HEK293 (cell line): Measurements from ENCODE around the gene TBC1D16.

ENCODE experiments used
- GLIS2 ChIP-seq: fragments of 450-650 bp; formaldehyde crosslinking; IDR thresholded peaks from 2 replicates; pipeline ENCODE4 v1.5.1; 2016; ENCODE audit warnings: missing biosample characterization, missing genetic modification characterization
- KLF9 ChIP-seq: fragments of 450-650 bp; formaldehyde crosslinking; IDR thresholded peaks from 2 replicates; pipeline ENCODE4 v1.5.1; 2016; ENCODE audit warnings: missing biosample characterization, missing genetic modification characterization, low read depth
- SP7 ChIP-seq: fragments of 450-650 bp; formaldehyde crosslinking; IDR thresholded peaks from 2 replicates; pipeline ENCODE4 v1.5.1; 2016; ENCODE audit warnings: missing biosample characterization, missing genetic modification characterization
- YY2 ChIP-seq: fragments of 450-650 bp; formaldehyde crosslinking; IDR thresholded peaks from 2 replicates; pipeline ENCODE4 v1.5.1; 2016; ENCODE audit warnings: missing biosample characterization, missing genetic modification characterization
- ZBTB21 ChIP-seq: fragments of 450-650 bp; formaldehyde crosslinking; IDR thresholded peaks from 2 replicates; pipeline ENCODE4 v1.5.1; 2017; ENCODE audit warnings: missing biosample characterization, missing genetic modification characterization
- ZBTB48 ChIP-seq: fragments of 450-650 bp; formaldehyde crosslinking; IDR thresholded peaks from 2 replicates; pipeline ENCODE4 v1.5.1; 2016; ENCODE audit warnings: missing biosample characterization, missing genetic modification characterization
- ZBTB8A ChIP-seq: fragments of 450-650 bp; formaldehyde crosslinking; IDR thresholded peaks from 2 replicates; pipeline ENCODE4 v1.5.1; 2016; ENCODE audit warnings: missing biosample characterization, missing genetic modification characterization
- ZNF2 ChIP-seq: fragments of 450-650 bp; formaldehyde crosslinking; IDR thresholded peaks from 2 replicates; pipeline ENCODE4 v1.5.1; 2016; ENCODE audit warnings: missing biosample characterization, missing genetic modification characterization
- ZNF248 ChIP-seq: fragments of 450-650 bp; formaldehyde crosslinking; IDR thresholded peaks from 2 replicates; pipeline ENCODE4 v1.5.1; 2017; ENCODE audit warnings: missing biosample characterization, missing genetic modification characterization
- ZNF292 ChIP-seq: fragments of 450-650 bp; formaldehyde crosslinking; IDR thresholded peaks from 2 replicates; pipeline ENCODE4 v1.5.1; 2016; ENCODE audit warnings: low read depth, missing biosample characterization, missing genetic modification characterization, borderline replicate concordance
- ZNF311 ChIP-seq: fragments of 450-650 bp; formaldehyde crosslinking; IDR thresholded peaks from 2 replicates; pipeline ENCODE4 v1.5.1; 2017; ENCODE audit warnings: missing biosample characterization, missing genetic modification characterization, borderline replicate concordance
- ZNF530 ChIP-seq: fragments of 450-650 bp; formaldehyde crosslinking; IDR thresholded peaks from 2 replicates; pipeline ENCODE4 v1.5.1; 2016; ENCODE audit warnings: low read depth, missing biosample characterization, missing genetic modification characterization
- ZNF600 ChIP-seq: fragments of 450-650 bp; formaldehyde crosslinking; IDR thresholded peaks from 2 replicates; pipeline ENCODE4 v1.5.1; 2016; ENCODE audit warnings: missing biosample characterization, missing genetic modification characterization
- ZNF629 ChIP-seq: fragments of 450-650 bp; formaldehyde crosslinking; IDR thresholded peaks from 2 replicates; pipeline ENCODE4 v1.5.1; 2017; ENCODE audit warnings: missing biosample characterization, missing genetic modification characterization
- ZNF792 ChIP-seq: fragments of 450-650 bp; formaldehyde crosslinking; IDR thresholded peaks from 2 replicates; pipeline ENCODE4 v1.5.1; 2016; ENCODE audit warnings: missing biosample characterization, missing genetic modification characterization
- TF ChIP-seq, protein P1 (sequence below): fragments of 450-650 bp; formaldehyde crosslinking; IDR thresholded peaks from 2 replicates; pipeline ENCODE4 v1.5.1; 2016; ENCODE audit warnings: missing biosample characterization, missing genetic modification characterization, borderline replicate concordance
- TF ChIP-seq, protein P2 (sequence below): fragments of 450-650 bp; formaldehyde crosslinking; IDR thresholded peaks from 2 replicates; pipeline ENCODE4 v1.5.1; 2017; ENCODE audit warnings: missing biosample characterization, missing genetic modification characterization
- TF ChIP-seq, protein P3 (sequence below): fragments of 450-650 bp; formaldehyde crosslinking; IDR thresholded peaks from 2 replicates; pipeline ENCODE4 v1.5.1; 2016; ENCODE audit warnings: missing biosample characterization, missing genetic modification characterization
- TF ChIP-seq, protein P4 (sequence below): fragments of 450-650 bp; formaldehyde crosslinking; IDR thresholded peaks from 2 replicates; pipeline ENCODE4 v1.5.1; 2017; ENCODE audit warnings: missing biosample characterization, missing genetic modification characterization
- TF ChIP-seq, protein P5 (sequence below): fragments of 450-650 bp; formaldehyde crosslinking; IDR thresholded peaks from 2 replicates; pipeline ENCODE4 v1.5.1; 2016; ENCODE audit warnings: missing biosample characterization, missing genetic modification characterization
- TF ChIP-seq, protein P6 (sequence below): fragments of 450-650 bp; formaldehyde crosslinking; IDR thresholded peaks from 2 replicates; pipeline ENCODE4 v1.5.1; 2016; ENCODE audit warnings: missing biosample characterization, missing genetic modification characterization
- TF ChIP-seq, protein P7 (sequence below): fragments of 450-650 bp; formaldehyde crosslinking; IDR thresholded peaks from 2 replicates; pipeline ENCODE4 v1.5.1; 2016; ENCODE audit warnings: missing biosample characterization, missing genetic modification characterization

The TBC1D16 gene

DNA sequence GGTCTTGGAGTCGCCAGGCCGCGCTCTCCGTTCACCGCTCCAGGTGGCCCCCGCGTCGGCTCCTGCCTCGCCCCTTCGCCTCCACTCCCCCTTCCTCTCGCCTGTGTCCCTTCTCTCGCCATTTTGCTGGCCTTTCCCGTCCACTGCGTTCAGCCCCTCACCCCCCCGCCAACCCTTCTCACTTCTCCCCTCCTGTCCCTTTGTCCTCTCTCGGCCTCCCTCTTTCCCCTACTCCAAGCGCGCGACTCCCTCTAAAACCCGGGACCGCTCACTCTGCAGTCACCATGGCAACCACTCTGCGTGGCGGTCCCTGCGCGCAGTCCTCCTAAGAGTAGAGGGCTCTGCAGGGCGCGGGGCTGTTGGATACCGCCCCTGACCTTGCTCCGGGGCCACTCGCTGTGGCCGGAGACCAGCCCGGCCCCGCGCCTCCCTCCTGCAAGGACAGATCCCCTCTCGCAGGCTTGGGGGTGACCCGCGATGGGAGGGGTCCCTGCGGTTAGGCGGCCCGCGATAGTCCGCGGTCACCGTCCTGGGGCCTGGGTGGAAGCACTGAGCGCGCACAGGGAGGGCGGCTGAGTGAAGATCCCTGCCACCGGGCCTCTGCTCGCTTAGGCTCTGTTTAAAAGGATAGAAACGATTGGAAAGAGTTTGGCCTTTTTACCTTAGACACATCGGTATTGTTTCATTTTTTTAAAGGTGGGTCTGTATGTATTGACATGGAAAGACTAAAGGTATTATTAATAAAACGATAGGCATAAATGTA, 1.2 kb upstream of the TBC1D16 start (continued):
- TF ChIP-seq, protein P1, sequence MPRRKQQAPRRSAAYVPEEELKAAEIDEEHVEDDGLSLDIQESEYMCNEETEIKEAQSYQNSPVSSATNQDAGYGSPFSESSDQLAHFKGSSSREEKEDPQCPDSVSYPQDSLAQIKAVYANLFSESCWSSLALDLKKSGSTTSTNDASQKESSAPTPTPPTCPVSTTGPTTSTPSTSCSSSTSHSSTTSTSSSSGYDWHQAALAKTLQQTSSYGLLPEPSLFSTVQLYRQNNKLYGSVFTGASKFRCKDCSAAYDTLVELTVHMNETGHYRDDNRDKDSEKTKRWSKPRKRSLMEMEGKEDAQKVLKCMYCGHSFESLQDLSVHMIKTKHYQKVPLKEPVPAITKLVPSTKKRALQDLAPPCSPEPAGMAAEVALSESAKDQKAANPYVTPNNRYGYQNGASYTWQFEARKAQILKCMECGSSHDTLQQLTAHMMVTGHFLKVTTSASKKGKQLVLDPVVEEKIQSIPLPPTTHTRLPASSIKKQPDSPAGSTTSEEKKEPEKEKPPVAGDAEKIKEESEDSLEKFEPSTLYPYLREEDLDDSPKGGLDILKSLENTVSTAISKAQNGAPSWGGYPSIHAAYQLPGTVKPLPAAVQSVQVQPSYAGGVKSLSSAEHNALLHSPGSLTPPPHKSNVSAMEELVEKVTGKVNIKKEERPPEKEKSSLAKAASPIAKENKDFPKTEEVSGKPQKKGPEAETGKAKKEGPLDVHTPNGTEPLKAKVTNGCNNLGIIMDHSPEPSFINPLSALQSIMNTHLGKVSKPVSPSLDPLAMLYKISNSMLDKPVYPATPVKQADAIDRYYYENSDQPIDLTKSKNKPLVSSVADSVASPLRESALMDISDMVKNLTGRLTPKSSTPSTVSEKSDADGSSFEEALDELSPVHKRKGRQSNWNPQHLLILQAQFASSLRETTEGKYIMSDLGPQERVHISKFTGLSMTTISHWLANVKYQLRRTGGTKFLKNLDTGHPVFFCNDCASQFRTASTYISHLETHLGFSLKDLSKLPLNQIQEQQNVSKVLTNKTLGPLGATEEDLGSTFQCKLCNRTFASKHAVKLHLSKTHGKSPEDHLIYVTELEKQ, result peak; percentile 43; the same call in 1 of the 2 replicates
- no peak for TF ChIP-seq ZNF292 (tag by site-specific recombination)
- TF ChIP-seq SP7 (tag by site-specific recombination), result peak; percentile 60
- TF ChIP-seq, protein P2, sequence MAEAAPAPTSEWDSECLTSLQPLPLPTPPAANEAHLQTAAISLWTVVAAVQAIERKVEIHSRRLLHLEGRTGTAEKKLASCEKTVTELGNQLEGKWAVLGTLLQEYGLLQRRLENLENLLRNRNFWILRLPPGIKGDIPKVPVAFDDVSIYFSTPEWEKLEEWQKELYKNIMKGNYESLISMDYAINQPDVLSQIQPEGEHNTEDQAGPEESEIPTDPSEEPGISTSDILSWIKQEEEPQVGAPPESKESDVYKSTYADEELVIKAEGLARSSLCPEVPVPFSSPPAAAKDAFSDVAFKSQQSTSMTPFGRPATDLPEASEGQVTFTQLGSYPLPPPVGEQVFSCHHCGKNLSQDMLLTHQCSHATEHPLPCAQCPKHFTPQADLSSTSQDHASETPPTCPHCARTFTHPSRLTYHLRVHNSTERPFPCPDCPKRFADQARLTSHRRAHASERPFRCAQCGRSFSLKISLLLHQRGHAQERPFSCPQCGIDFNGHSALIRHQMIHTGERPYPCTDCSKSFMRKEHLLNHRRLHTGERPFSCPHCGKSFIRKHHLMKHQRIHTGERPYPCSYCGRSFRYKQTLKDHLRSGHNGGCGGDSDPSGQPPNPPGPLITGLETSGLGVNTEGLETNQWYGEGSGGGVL (tag by site-specific recombination), result peak; percentile 96
- TF ChIP-seq GLIS2, result peak; percentile 68; the same call in 1 of the 2 replicates
- peak; percentile 12 for TF ChIP-seq ZBTB8A (tag by site-specific recombination)
- no peak for TF ChIP-seq ZNF792 (tag by site-specific recombination)
- TF ChIP-seq, protein P3, sequence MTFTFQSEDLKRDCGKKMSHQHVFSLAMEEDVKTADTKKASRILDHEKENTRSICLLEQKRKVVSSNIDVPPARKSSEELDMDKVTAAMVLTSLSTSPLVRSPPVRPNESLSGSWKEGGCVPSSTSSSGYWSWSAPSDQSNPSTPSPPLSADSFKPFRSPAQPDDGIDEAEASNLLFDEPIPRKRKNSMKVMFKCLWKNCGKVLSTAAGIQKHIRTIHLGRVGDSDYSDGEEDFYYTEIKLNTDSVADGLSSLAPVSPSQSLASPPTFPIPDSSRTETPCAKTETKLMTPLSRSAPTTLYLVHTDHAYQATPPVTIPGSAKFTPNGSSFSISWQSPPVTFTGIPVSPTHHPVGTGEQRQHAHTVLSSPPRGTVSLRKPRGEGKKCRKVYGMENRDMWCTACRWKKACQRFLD (tag by site-specific recombination), result peak; percentile 96
- peak; percentile 83; the same call in 1 of the 2 replicates for TF ChIP-seq ZNF2 (tag by site-specific recombination)
- TF ChIP-seq KLF9 (tag by site-specific recombination), result peak; percentile 66
- TF ChIP-seq, protein P4, sequence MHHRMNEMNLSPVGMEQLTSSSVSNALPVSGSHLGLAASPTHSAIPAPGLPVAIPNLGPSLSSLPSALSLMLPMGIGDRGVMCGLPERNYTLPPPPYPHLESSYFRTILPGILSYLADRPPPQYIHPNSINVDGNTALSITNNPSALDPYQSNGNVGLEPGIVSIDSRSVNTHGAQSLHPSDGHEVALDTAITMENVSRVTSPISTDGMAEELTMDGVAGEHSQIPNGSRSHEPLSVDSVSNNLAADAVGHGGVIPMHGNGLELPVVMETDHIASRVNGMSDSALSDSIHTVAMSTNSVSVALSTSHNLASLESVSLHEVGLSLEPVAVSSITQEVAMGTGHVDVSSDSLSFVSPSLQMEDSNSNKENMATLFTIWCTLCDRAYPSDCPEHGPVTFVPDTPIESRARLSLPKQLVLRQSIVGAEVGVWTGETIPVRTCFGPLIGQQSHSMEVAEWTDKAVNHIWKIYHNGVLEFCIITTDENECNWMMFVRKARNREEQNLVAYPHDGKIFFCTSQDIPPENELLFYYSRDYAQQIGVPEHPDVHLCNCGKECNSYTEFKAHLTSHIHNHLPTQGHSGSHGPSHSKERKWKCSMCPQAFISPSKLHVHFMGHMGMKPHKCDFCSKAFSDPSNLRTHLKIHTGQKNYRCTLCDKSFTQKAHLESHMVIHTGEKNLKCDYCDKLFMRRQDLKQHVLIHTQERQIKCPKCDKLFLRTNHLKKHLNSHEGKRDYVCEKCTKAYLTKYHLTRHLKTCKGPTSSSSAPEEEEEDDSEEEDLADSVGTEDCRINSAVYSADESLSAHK, result peak; percentile 45; the same call in 1 of the 2 replicates
- no peak for TF ChIP-seq ZNF248 (tag by site-specific recombination)
- TF ChIP-seq ZNF600, result peak; percentile 43; the same call in 1 of the 2 replicates
- TF ChIP-seq, protein P5, sequence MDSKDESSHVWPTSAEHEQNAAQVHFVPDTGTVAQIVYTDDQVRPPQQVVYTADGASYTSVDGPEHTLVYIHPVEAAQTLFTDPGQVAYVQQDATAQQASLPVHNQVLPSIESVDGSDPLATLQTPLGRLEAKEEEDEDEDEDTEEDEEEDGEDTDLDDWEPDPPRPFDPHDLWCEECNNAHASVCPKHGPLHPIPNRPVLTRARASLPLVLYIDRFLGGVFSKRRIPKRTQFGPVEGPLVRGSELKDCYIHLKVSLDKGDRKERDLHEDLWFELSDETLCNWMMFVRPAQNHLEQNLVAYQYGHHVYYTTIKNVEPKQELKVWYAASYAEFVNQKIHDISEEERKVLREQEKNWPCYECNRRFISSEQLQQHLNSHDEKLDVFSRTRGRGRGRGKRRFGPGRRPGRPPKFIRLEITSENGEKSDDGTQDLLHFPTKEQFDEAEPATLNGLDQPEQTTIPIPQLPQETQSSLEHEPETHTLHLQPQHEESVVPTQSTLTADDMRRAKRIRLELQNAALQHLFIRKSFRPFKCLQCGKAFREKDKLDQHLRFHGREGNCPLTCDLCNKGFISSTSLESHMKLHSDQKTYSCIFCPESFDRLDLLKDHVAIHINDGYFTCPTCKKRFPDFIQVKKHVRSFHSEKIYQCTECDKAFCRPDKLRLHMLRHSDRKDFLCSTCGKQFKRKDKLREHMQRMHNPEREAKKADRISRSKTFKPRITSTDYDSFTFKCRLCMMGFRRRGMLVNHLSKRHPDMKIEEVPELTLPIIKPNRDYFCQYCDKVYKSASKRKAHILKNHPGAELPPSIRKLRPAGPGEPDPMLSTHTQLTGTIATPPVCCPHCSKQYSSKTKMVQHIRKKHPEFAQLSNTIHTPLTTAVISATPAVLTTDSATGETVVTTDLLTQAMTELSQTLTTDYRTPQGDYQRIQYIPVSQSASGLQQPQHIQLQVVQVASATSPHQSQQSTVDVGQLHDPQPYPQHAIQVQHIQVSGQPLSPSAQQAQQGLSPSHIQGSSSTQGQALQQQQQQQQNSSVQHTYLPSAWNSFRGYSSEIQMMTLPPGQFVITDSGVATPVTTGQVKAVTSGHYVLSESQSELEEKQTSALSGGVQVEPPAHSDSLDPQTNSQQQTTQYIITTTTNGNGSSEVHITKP (tag by site-specific recombination), result peak; percentile 95
- TF ChIP-seq ZNF629, result no peak
- TF ChIP-seq, protein P6, sequence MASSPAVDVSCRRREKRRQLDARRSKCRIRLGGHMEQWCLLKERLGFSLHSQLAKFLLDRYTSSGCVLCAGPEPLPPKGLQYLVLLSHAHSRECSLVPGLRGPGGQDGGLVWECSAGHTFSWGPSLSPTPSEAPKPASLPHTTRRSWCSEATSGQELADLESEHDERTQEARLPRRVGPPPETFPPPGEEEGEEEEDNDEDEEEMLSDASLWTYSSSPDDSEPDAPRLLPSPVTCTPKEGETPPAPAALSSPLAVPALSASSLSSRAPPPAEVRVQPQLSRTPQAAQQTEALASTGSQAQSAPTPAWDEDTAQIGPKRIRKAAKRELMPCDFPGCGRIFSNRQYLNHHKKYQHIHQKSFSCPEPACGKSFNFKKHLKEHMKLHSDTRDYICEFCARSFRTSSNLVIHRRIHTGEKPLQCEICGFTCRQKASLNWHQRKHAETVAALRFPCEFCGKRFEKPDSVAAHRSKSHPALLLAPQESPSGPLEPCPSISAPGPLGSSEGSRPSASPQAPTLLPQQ, result peak; percentile 46; the same call in 1 of the 2 replicates
- TF ChIP-seq ZBTB48 (tag by site-specific recombination), result peak; percentile 95
- TF ChIP-seq ZNF530, result peak; percentile 96
- 0 out of 2 replicates have a peak, but pooled peaks have one; percentile 13 for TF ChIP-seq ZBTB21 (tag by site-specific recombination)
- no peak for TF ChIP-seq ZNF311 (tag by site-specific recombination)
- TF ChIP-seq, protein P7, sequence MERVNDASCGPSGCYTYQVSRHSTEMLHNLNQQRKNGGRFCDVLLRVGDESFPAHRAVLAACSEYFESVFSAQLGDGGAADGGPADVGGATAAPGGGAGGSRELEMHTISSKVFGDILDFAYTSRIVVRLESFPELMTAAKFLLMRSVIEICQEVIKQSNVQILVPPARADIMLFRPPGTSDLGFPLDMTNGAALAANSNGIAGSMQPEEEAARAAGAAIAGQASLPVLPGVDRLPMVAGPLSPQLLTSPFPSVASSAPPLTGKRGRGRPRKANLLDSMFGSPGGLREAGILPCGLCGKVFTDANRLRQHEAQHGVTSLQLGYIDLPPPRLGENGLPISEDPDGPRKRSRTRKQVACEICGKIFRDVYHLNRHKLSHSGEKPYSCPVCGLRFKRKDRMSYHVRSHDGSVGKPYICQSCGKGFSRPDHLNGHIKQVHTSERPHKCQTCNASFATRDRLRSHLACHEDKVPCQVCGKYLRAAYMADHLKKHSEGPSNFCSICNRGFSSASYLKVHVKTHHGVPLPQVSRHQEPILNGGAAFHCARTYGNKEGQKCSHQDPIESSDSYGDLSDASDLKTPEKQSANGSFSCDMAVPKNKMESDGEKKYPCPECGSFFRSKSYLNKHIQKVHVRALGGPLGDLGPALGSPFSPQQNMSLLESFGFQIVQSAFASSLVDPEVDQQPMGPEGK (tag by site-specific recombination), result peak; percentile 97
- TF ChIP-seq YY2 (tag by site-specific recombination), result peak; percentile 90
